Astrocyte (in vitro differentiated cells and primary cell): ENCODE measurements around the gene NOX3.

ENCODE experiments used
- CTCF ChIP-seq: IDR thresholded peaks from 2 replicates; pipeline ENCODE4 v1.5.1; 2011; ENCODE audit warnings: low read depth, mild to moderate bottlenecking, inconsistent platforms, low read length, moderate library complexity; ENCODE audit not compliant: insufficient read depth
- EZH2 ChIP-seq: IDR thresholded peaks from 2 replicates; pipeline ENCODE4 v1.6.1; 2012; ENCODE audit warnings: mild to moderate bottlenecking, low read length, inconsistent platforms; ENCODE audit not compliant: insufficient read depth

DNA sequence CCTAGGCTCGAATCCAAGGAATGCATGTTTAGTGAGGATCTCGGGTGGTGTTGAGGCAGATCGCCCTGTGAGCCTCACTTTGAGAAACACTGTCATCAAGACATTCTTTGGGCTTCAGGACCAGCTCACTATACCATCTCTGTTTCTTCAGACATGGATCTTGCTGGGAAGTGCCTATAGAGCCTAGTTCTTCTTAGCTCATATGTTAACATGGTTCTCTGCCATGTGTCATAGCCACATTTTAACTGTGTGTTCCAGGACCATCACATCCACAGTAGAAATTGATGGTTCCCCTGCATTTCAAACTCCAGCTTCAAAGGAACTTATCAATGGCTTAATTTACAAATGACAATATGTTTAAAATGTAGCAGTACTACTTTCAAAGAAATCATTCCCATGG, 57.4 kb downstream of the NOX3 start:
- TF ChIP-seq EZH2: no peak
- no peak for TF ChIP-seq CTCF
